GM18870 (cell line): Measurements from ENCODE around the gene ATRNL1.

Source experiments
- ATAC-seq: cut with Tn5 transposase; IDR thresholded peaks from one replicate; pipeline ENCODE4 v1.9.1; 2021; ENCODE audit warnings: moderate library complexity; ENCODE audit not compliant: unreplicated experiment

The ATRNL1 gene

GRCh38 chr10:115572740-115573455 is 479.7 kb downstream of the ATRNL1 start:
- no peak for ATAC-seq

- ATAC-seq = no peak
Observed at GRCh38 chr10:115580239-115580638, 487.1 kb downstream of the ATRNL1 start.

DNA sequence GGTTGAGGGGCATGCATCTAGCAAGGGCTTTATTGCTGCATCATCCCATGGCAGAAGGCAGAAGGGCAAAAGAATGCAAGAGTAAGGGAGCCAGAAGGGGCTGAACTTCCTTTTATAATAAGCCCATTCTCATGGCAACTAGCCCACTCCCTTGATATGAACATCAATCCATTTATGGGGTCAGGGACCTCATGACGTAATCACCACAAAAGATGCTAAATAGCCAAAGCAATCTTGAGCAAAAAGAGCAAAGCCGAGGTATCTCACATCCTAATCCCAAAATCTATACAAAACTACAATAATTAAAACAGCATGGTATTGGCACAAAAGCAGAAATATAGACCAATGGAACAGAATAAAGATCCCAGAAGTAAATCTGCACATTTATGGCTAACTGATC is 499.9 kb downstream of the ATRNL1 start:
- no peak for ATAC-seq

DNA sequence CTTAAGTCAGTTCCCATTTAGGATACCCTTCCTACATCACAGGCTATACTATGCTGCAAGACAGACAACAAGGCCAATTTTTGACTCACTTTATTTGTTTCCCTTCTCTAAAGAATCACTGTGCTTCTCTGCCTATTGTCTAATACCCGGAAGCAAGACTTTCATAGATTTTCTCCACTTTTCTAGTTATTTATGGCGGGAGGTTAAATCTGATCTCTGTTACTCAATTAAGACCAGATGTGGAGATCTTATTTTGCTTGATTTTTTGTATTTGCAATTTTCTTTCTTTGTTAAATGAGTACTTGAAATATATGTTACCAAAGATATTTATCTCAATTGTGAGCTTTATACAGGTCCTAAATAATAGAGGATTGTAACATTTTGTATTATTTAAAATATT is 511.5 kb downstream of the ATRNL1 start:
- no peak for ATAC-seq

GRCh38 chr10:115606086-115606485 is 512.9 kb downstream of the ATRNL1 start:
- ATAC-seq = no peak

DNA sequence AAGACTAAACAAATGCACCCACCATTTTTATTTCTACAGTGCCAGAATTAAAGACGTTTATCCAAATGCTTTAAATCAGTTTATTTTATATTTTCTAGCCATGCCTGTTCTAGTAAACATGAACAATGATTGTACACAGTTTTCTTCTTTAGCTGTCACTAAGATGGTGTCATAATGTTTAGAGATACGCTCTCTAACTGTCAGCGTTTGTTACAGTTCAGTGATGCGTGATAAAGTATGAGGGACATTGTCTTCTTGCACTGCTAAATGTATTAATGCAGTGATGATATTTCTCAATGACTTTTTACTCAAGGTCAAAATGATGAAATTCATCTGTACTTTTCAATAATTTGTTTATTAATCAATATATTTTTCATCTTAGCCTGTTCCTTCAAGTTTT is 513.6 kb downstream of the ATRNL1 start:
- ATAC-seq = no peak

DNA sequence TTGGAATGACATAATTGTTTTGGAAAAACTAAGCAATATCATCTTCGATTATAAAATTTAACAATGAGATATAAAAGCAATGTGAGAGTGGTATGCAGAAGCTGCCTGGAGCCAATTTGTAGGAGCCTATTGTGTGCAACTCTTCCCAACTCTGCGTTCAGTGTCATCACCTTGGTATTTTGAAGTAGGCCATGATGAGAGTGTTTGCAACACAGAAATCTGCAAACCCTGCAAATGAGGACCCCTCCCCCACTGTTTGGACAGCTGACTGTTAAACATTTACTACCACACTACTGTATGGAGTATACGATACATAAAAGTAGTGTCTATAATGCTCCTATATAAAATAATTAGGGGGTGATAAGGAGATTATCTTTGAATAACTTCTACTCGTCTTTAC is 531.3 kb downstream of the ATRNL1 start:
- ATAC-seq = no peak

DNA sequence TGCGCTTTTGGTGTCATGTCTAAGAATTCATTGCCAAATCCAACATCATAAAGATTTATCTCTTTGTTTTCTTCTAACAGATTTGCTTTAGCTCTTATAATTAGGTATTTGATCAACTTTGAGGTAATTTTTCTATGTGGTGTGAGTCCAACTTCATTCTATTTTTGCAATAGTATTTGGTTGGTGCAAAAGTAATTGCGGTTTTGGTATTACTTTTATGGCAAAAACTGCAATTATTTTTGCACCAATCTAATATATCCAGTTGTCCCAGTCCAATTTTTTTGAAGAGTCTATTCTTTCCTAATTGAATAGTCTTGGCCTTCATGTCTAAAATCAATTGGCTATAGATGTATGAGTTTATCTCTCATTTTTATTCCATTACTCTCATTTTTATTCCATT is 535.5 kb downstream of the ATRNL1 start:
- ATAC-seq = no peak

DNA sequence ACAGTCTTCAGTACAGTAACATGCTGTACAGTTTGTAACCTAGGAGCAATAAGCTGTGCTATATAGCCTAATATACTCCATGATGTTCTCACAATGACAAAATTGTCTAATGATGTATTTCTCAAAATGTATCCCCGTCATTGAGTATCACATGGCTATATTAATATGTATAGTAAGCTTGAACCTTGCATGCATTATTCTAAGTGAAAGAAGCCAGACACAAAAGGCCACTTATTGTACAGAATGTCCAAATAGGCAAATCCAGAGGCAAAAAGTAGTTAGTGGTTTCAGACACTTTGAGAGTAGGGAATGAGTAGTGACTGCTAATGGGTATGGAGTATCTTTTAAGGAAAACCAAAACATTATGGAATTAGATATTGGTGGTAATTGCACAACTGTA is 545.1 kb downstream of the ATRNL1 start:
- ATAC-seq = no peak

GRCh38 chr10:115649217-115649616 is 556.1 kb downstream of the ATRNL1 start:
- ATAC-seq = no peak

GRCh38 chr10:115653473-115653872 is 560.3 kb downstream of the ATRNL1 start:
- ATAC-seq = no peak

DNA sequence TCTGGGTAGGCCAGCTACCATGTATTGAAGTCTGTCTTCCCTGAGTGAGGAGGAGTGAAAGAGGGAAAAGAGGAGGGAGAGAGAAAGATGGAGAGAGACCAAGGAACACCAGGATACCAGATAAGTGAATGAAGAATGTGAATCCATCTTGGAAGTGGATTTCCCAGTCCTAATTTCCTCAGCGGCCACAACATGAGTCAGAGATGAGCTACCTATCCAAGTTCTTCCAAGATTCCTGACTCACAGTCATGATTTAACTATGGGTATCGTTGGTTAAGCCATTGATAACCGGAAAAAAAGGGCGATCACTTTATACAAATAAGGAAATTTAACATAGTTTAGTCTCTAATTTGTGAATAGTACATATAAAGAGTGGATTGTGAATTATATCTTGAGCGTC is 561.8 kb downstream of the ATRNL1 start:
- ATAC-seq = no peak

GRCh38 chr10:115657161-115657860 is 564.1 kb downstream of the ATRNL1 start:
- no peak for ATAC-seq

DNA sequence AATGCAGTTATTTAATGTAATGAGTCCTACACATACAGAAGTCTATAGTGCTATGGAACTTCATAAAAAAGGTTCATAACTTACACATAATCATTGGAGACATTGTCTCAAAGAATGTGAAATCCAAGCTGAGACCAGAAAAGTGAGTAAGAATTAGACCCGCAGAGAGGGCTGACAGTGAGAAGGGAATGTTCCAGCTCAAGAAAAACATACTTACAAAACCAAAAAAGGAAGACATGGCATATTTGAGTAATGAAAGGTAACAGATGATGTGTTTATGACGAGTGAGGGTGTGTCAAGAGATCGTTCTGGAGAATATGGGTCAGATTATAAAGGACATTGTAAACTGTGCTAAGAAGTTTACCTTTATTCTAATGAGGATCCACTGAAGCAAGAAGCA is 566.5 kb downstream of the ATRNL1 start:
- no peak for ATAC-seq

DNA sequence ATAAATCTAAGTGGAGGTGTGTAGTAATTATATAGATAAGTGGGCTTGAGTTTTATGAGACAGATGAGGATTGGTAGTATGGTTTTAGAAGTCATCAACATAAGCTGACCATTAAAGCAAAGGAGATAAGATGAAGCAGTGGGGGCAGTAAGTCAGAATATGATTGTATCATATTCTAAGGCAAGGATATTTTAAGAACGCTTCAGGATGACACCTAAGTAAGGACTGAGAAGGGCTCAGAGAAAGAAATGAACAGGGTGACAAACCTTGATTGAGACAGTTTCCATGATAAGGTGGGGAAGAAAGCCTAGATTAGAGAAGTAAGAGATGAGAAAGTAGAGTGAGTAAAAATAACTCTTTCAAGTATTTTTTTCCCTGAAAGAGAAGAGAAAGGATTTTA is 567.2 kb downstream of the ATRNL1 start:
- no peak for ATAC-seq

- ATAC-seq = no peak
Observed at GRCh38 chr10:115662422-115662821, 569.3 kb downstream of the ATRNL1 start.

- ATAC-seq = no peak
Observed at GRCh38 chr10:115665549-115665948, 572.4 kb downstream of the ATRNL1 start.

DNA sequence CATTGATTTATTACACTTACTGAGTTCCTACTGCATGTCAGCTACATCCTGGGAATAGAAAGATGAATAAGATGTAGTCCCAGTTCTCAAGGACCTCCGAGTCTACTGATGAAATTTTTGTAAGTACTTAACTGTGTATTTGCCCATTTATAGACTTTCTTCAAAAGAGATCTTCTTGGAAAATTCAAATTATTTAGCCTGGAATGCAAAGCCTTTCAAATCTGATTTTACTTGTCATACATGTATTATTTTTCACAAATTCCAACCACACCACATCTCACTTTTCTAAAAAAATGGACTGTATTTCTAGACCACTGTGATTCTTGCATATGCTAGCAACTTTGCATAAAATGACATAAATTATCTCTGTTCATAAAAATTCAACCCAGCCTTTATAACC is 581.3 kb downstream of the ATRNL1 start:
- no peak for ATAC-seq

DNA sequence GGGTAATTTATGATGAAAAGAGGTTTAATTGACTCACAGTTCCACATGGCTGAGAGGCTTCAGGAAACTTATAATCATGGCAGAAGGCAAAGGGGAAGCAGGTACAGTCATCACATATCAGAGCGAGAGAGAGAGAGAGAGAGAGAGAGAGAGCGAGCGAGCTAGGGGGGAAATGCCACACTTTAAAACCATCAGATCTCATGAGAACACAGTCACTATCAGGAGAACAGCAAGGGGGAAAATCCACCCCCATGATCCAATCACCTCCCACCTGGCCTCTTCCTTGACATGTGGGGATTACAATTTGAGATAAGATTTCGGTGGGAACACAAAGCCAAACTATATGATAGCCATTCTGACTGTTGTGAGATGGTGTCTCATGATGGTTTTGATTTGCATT is 603.6 kb downstream of the ATRNL1 start:
- ATAC-seq = no peak

DNA sequence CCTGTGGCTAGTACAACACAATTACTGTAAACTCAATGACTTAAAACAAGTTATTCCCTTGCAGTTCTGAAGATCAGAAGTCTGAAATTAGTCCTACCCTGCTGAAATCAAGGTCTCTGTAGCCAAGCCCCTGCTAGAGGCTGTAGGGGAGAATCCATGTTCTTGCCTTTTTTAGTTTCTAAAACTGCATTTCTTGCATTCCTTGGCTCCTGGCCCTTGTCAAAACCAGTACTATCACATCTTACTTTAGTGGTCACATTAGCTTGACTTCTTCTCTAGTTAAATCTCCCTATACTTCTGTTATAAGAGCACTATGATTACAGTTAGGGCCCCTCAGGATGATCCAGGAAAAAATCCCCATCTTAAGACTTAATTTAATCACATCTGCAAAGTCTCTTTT is 612.9 kb downstream of the ATRNL1 start:
- ATAC-seq = no peak

DNA sequence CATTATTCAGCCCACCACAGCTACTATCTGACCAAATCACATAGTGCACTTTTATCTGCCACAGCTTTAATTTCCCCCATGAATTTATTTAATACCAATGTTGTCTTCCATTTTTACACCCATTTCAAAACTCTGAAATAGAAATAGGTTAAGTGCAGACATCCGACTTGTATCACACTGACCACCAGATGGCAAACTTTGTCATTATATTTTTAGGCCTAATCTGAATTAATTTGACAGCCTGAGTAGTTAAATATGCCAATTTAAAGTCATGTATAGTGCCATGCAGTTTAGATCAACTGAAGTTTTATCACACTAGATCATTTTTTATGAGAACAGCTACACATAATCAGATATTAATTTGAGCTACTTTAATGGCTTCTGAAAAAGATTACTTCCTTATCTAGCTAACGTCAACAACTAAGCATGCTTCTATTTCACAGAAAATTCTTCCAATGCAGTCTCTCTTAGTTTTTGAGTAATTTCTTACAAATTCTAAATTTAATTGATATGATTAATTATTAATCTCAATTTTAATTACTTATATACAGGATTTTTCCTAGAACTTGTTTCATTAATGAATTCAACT is 613.4 kb downstream of the ATRNL1 start:
- no peak for ATAC-seq

DNA sequence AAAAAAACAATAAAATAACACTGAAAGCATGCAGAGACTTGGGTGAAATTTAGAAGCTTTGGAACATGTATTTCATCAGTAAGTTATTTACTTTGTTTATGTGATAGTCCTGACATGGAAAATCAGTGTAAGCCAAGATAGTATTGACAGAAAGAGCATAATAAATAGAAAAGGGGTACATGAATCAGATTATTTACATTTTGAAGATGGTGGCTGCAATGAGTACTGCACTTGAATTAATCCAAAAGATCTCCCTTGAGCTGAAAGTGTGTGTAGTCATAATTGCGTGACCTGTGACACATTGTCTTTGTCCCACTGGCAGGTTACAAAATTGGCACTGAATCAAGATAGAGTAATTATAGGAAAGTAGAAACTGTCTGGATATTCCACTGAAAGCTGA is 617.0 kb downstream of the ATRNL1 start:
- no peak for ATAC-seq
